HG02571 (cell line): Measurements from ENCODE around the gene ZNF513.
A peak's percentile ranks its signal among the peaks of the same experiment; 100 is the strongest.

Source experiments
- ATAC-seq: cut with Tn5 transposase; IDR thresholded peaks from one replicate; pipeline ENCODE4 v1.9.1; 2021; ENCODE audit warnings: mild to moderate bottlenecking, moderate library complexity; ENCODE audit not compliant: unreplicated experiment

The ZNF513 gene

GRCh38 chr2:27390822-27391679 lies 10.5 kb upstream of the ZNF513 start:
- no peak for ATAC-seq

- ATAC-seq = no peak
These were observed 1.1 kb upstream of the ZNF513 start for GRCh38 chr2:27381577-27382181.

GRCh38 chr2:27379836-27380625 lies 503 bp downstream of the ZNF513 start:
- peak; percentile 27 for ATAC-seq

- ATAC-seq = no peak
These were observed 1.1 kb downstream of the ZNF513 start for GRCh38 chr2:27379383-27379835.

GRCh38 chr2:27378809-27379290 lies 1.7 kb downstream of the ZNF513 start:
- no peak for ATAC-seq

GRCh38 chr2:27378096-27378808 lies 2.3 kb downstream of the ZNF513 start:
- no peak for ATAC-seq

- ATAC-seq = no peak
These were observed 2.9 kb downstream of the ZNF513 start for GRCh38 chr2:27377618-27378095.

- ATAC-seq = no peak
These were observed 3.5 kb downstream of the ZNF513 start for GRCh38 chr2:27376866-27377617.

- no peak for ATAC-seq
These were observed 4.2 kb downstream of the ZNF513 start for GRCh38 chr2:27376151-27376865.

- no peak for ATAC-seq
These were observed 4.9 kb downstream of the ZNF513 start for GRCh38 chr2:27375513-27376099.

GRCh38 chr2:27373567-27373966 lies 7.0 kb downstream of the ZNF513 start:
- no peak for ATAC-seq

GRCh38 chr2:27372937-27373336 lies 7.6 kb downstream of the ZNF513 start:
- ATAC-seq = no peak

GRCh38 chr2:27370816-27371620 lies 9.5 kb downstream of the ZNF513 start:
- peak; percentile 22 for ATAC-seq

- ATAC-seq = peak; percentile 91
These were observed 10.3 kb downstream of the ZNF513 start, which contains the start of the genes EIF2B4 and SNX17 for GRCh38 chr2:27370026-27370815. Gene EIF2B4, minus strand, starts transcription at chr2:27370338. Its CDS starts 24 bp downstream, at chr2:27370314. Gene SNX17, plus strand, starts transcription at chr2:27370616. Its CDS starts 128 bp downstream, at chr2:27370744.

- ATAC-seq = peak; percentile 11
These were observed 11.0 kb downstream of the ZNF513 start for GRCh38 chr2:27369471-27370025.

- ATAC-seq = no peak
These were observed 16.6 kb downstream of the ZNF513 start for GRCh38 chr2:27363933-27364332.
